Sigmoid colon (tissue), 7 donors: Measurements from ENCODE around the gene SPR. TPM values are rescaled to one million over a fixed set of nuclear protein-coding genes. Genes with fewer than 3 reads are reported as not detected.

ENCODE experiments used
- DNase-seq: peaks from one replicate; pipeline ENCODE4 v3.0.0-alpha.2; 2019
- H3K27ac ChIP-seq, 4 donors: fragments of 200-600 bp; sonication (generic); one replicate each; pipeline ENCODE4 v1.5.1; 2016 to 2019; ENCODE audit warnings: mild to moderate bottlenecking in 1 of 4
- H3K27me3 ChIP-seq, 3 donors: fragments of 200-600 bp; sonication (generic); one replicate each; pipeline ENCODE4 v1.5.1; 2019; ENCODE audit warnings: mild to moderate bottlenecking in 1 of 3
- H3K36me3 ChIP-seq, 4 donors: fragments of 200-600 bp; sonication (generic); one replicate each; pipeline ENCODE4 v1.5.1; 2016 to 2019
- H3K4me1 ChIP-seq, 4 donors: fragments of 200-600 bp; sonication (generic); one replicate each; pipeline ENCODE4 v1.5.1; 2017 to 2019
- H3K4me3 ChIP-seq, 4 donors: fragments of 200-600 bp; sonication (generic); one replicate each; pipeline ENCODE4 v1.5.1; 2017 to 2019; ENCODE audit warnings: mild to moderate bottlenecking in 2 of 4, moderate library complexity in 1 of 4
- H3K9me3 ChIP-seq, 4 donors: fragments of 200-600 bp in 3 of 4; sonication (generic) in 3 of 4; one replicate each; pipeline versions ENCODE4 v1.5.1 to v1.6.1; 2013 to 2019
- EP300 ChIP-seq, 4 donors: sonication (generic); formaldehyde crosslinking; IDR thresholded peaks; one replicate each; pipeline ENCODE4 v1.6.1; 2017; ENCODE audit warnings: antibody characterized with exemption in 4 of 4
- POLR2A ChIP-seq, 2 donors: fragments of 450-650 bp; IDR thresholded peaks; one replicate each; pipeline ENCODE4 v1.6.1; 2016; ENCODE audit warnings: antibody characterized with exemption in 2 of 2, mild to moderate bottlenecking in 2 of 2, moderate library complexity in 2 of 2
- POLR2AphosphoS5 ChIP-seq, 4 donors: sonication (generic); formaldehyde crosslinking; IDR thresholded peaks; one replicate each; pipeline ENCODE4 v1.6.1; 2017; ENCODE audit warnings: antibody characterized with exemption in 4 of 4
- WGBS, 2 donors: extraction: QIAGEN DNeasy Blood & Tissue Kit; methylation state at CpG; one replicate each; pipeline ENCODE4 v1.1.7; 2013; 5-methylcytosine and 5-hydroxymethylcytosine counted together
- intact Hi-C: fragments of 100-400 bp; cut with DNase I; formaldehyde crosslinking; loops from one replicate; pipeline ENCODE4 v1.15.1; 2023
- polyA plus RNA-seq, 3 donors: library from polyadenylated mRNA; stranded (reverse); fragments of 200-250 nt; gene quantifications; one replicate each; pipeline ENCODE4 v1.2.3, GENCODE V29; 2013
- total RNA-seq, 4 donors: library from RNA; depleted of rRNA; stranded (reverse); fragments of >200 nt; gene quantifications; one replicate each; pipeline ENCODE4 v1.1.0, GENCODE V29; 2016
- TF ChIP-seq, protein P1 (sequence below), 4 experiments: fragments of 450-650 bp in 3 of 4; fragments of 200-600 bp in 1 of 4; IDR thresholded peaks; one replicate each; pipeline ENCODE4 v1.5.1; 2016 to 2019; ENCODE audit warnings: antibody characterized with exemption in 4 of 4, mild to moderate bottlenecking in 3 of 4, moderate library complexity in 2 of 4
- donor health status: healthy with polysubstance abuse.
- donor health status: Bipolar disorder and iron deficiency.
- donor health status: healthy.

Gene SPR
- total and polyA plus RNA-seq, 7 donors = 31.0 to 69.8 (median 46.1) TPM

DNA sequence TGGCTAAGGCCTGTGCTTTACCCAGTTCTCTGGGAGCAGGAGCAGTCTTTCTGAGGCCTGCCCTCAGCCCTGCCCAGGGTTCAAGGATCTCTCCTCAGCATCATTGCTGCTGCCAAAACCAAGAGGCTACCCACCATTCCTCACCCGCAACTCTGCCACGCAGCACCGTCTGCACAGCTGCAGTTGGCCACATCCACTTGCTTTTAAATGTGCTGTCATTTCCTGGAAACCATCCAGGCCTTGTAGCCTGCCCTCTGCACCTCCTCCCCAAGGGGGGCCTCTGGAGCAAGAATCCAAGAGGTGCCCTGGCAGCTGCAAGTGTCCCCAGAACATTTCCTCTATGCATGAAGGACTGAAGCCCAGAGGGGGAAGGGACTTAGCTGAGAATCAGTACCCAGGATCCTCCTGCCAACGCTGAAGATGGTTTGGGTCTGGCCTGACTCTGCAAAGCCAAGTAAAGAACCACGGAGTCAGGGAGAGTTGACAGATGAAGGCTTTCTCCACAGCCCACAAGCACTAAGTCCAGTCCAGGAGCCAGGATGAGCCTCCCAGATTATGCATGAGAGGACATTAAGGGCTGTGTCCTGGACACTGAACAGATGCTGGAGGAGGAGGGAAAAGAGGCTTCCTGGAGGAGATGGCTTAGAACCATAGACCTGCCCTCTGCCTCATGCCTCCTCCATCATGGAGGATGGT, 45.0 kb downstream of the SPR start:
- no peak for TF ChIP-seq POLR2AphosphoS5 (IDR thresholded peaks at IDR 0.05)
- TF ChIP-seq POLR2A (IDR thresholded peaks at IDR 0.05) = no peak
- TF ChIP-seq, protein P1, sequence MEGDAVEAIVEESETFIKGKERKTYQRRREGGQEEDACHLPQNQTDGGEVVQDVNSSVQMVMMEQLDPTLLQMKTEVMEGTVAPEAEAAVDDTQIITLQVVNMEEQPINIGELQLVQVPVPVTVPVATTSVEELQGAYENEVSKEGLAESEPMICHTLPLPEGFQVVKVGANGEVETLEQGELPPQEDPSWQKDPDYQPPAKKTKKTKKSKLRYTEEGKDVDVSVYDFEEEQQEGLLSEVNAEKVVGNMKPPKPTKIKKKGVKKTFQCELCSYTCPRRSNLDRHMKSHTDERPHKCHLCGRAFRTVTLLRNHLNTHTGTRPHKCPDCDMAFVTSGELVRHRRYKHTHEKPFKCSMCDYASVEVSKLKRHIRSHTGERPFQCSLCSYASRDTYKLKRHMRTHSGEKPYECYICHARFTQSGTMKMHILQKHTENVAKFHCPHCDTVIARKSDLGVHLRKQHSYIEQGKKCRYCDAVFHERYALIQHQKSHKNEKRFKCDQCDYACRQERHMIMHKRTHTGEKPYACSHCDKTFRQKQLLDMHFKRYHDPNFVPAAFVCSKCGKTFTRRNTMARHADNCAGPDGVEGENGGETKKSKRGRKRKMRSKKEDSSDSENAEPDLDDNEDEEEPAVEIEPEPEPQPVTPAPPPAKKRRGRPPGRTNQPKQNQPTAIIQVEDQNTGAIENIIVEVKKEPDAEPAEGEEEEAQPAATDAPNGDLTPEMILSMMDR (IDR thresholded peaks at IDR 0.05) = no peak
- no peak for TF ChIP-seq EP300 (IDR thresholded peaks at IDR 0.05)
- H3K27me3 ChIP-seq = peaks cover 7 to 48% (median 19%) of the 10 kb centered on the region in 3 donors

DNA sequence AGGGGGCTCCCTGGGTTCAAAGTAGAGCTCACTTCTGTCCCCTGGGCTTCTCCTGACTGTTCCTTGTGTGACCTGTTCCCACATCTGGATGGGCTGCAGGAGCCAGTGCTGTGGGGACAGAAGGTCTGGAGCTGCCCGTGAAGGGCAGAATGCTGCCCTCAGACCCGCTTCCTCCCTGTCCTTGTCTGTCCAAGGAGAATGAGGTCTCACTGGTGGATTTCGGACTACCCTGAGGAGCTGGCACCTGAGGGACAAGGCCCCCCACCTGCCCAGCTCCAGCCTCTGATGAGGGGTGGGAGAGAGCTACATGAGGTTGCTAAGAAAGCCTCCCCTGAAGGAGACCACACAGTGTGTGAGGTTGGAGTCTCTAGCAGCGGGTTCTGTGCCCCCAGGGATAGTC, 45.6 kb downstream of the SPR start:
- no peaks in the 10 kb centered on the region for H3K9me3 ChIP-seq
- WGBS, 2 donors = 93 to 94% methylated on average over 4 of the region's 4 CpGs
- H3K27me3 ChIP-seq = peaks cover 3 to 42% (median 14%) of the 10 kb centered on the region in 3 donors
- H3K4me1 ChIP-seq = peaks cover 0 to 16% (median 10%) of the 10 kb centered on the region in 4 donors
- TF ChIP-seq POLR2AphosphoS5 (IDR thresholded peaks at IDR 0.05) (no peak), POLR2A (IDR thresholded peaks at IDR 0.05) (no peak), EP300 (IDR thresholded peaks at IDR 0.05) (no peak)
- TF ChIP-seq, protein P1 (IDR thresholded peaks at IDR 0.05) = no peak
- intact Hi-C loops = no loop called here
- H3K36me3 ChIP-seq = no peaks in the 10 kb centered on the region
- no peak overlapping the region for H3K4me3 ChIP-seq
- no peak for DNase-seq
- H3K27ac ChIP-seq = no peak overlapping the region

More for the DNA sequence above, 45.0 kb downstream of the SPR start:
- no peak overlapping the region for H3K4me3 ChIP-seq
- WGBS, 2 donors = 44 to 50% methylated on average over 5 of the region's 5 CpGs
- no peaks in the 10 kb centered on the region for H3K36me3 ChIP-seq
- peaks cover 0 to 12% (median 9%) of the 10 kb centered on the region in 4 donors for H3K4me1 ChIP-seq
- no peak overlapping the region for H3K27ac ChIP-seq
- intact Hi-C loops = no loop called here
- H3K9me3 ChIP-seq = no peaks in the 10 kb centered on the region
- no peak for DNase-seq

DNA sequence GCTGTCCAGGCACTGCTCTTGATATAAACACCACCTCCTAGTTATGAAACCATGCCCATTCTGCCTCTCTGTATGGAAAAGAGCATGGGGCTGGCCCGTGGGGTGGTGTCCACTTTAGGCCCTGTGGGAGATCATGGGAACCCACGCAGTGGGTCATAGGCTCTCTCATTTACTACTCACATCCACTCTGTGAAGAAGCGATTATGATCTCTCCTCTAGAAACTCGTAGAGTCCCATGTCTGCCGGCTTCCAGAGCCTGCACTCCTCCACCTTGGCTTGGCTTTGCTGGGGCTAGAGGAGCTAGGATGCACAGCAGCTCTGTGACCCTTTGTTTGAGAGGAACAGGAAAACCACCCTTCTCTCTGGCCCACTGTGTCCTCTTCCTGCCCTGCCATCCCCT, 46.0 kb downstream of the SPR start:
- no peaks in the 10 kb centered on the region for H3K9me3 ChIP-seq
- WGBS, 2 donors = 90 to 91% methylated on average over 5 of the region's 5 CpGs
- intact Hi-C loops = no loop called here
- no peak for DNase-seq
- H3K4me1 ChIP-seq = peaks cover 0 to 16% (median 10%) of the 10 kb centered on the region in 4 donors
- H3K27ac ChIP-seq = no peak overlapping the region
- no peak for TF ChIP-seq POLR2A (IDR thresholded peaks at IDR 0.05)
- TF ChIP-seq POLR2AphosphoS5 (IDR thresholded peaks at IDR 0.05) = no peak
- no peak for TF ChIP-seq EP300 (IDR thresholded peaks at IDR 0.05)
- TF ChIP-seq, protein P1 (IDR thresholded peaks at IDR 0.05) = no peak
- no peak overlapping the region for H3K4me3 ChIP-seq
- no peaks in the 10 kb centered on the region for H3K36me3 ChIP-seq
- H3K27me3 ChIP-seq = peaks cover 0 to 38% (median 11%) of the 10 kb centered on the region in 3 donors

DNA sequence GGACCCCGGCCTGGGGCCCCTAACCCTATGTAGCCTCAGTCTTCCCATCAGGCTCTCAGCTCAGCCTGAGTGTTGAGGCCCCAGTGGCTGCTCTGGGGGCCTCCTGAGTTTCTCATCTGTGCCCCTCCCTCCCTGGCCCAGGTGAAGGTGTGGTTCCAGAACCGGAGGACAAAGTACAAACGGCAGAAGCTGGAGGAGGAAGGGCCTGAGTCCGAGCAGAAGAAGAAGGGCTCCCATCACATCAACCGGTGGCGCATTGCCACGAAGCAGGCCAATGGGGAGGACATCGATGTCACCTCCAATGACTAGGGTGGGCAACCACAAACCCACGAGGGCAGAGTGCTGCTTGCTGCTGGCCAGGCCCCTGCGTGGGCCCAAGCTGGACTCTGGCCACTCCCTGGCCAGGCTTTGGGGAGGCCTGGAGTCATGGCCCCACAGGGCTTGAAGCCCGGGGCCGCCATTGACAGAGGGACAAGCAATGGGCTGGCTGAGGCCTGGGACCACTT, 46.5 kb downstream of the SPR start:
- DNase-seq = no peak
- TF ChIP-seq EP300 (IDR thresholded peaks at IDR 0.05) (no peak), POLR2A (IDR thresholded peaks at IDR 0.05) (no peak), POLR2AphosphoS5 (IDR thresholded peaks at IDR 0.05) (no peak)
- TF ChIP-seq, protein P1 (IDR thresholded peaks at IDR 0.05) = no peak
- Histone ChIP-seq H3K27me3 (peaks cover 0 to 33% (median 6%) of the 10 kb centered on the region in 3 donors), H3K9me3 (no peaks in the 10 kb centered on the region), H3K4me3 (no peak overlapping the region), H3K27ac (no peak overlapping the region), H3K4me1 (peaks cover 0 to 16% (median 10%) of the 10 kb centered on the region in 4 donors), H3K36me3 (no peaks in the 10 kb centered on the region)
- WGBS, 2 donors = 57 to 80% methylated on average over 12 of the region's 12 CpGs
- intact Hi-C loops = no loop called here
